Epithelial cell of proximal tubule (primary cell): ENCODE data around the gene CNR2. TPM values are rescaled to one million over a fixed set of nuclear protein-coding genes. Genes with fewer than 3 reads are reported as not detected.
"Not testable (repeated sequence)": the region's sequence is repeated elsewhere in the genome, so short reads cannot be mapped to it uniquely, and the experiment has no call there.

Experiments
- DNase-seq: peaks from one replicate; pipeline ENCODE4 v3.0.0-alpha.2; 2011; ENCODE audit warnings: low read depth
- H3K4me3 ChIP-seq: 2 replicates; pipeline ENCODE4 v1.5.1; 2011; ENCODE audit warnings: low read depth, mild to moderate bottlenecking, low read length
- CTCF ChIP-seq: conservative IDR thresholded peaks from 2 replicates; pipeline ENCODE4 v1.5.1; 2012; ENCODE audit warnings: low read depth, mild to moderate bottlenecking, low read length
- total RNA-seq: library from RNA; depleted of rRNA; stranded (reverse); fragments of >200 nt; gene quantifications from 2 replicates; pipeline ENCODE4 v1.2.3, GENCODE V29; 2015

Gene CNR2
- total RNA-seq, 1 donor from 2014 or later, result not detected

- DNase-seq, result no peak
- H3K4me3 ChIP-seq, result no peak overlapping the region
- no peak for TF ChIP-seq CTCF
Observed at GRCh38 chr1:23908453-23909341, 4.5 kb downstream of the CNR2 start.

GRCh38 chr1:23906731-23907130, 6.4 kb downstream of the CNR2 start:
- TF ChIP-seq CTCF, result no peak
- DNase-seq, result no peak
- no peak overlapping the region for H3K4me3 ChIP-seq

GRCh38 chr1:23905461-23906025, 7.6 kb downstream of the CNR2 start:
- no peak overlapping the region for H3K4me3 ChIP-seq
- TF ChIP-seq CTCF, result no peak
- no peak for DNase-seq

- TF ChIP-seq CTCF, result no peak
- DNase-seq, result no peak
- no peak overlapping the region for H3K4me3 ChIP-seq
Observed at GRCh38 chr1:23904748-23905357, 8.3 kb downstream of the CNR2 start.

GRCh38 chr1:23903754-23904153, 9.4 kb downstream of the CNR2 start:
- TF ChIP-seq CTCF, result no peak
- H3K4me3 ChIP-seq, result no peak overlapping the region
- no peak for DNase-seq

GRCh38 chr1:23902321-23903278, 10.6 kb downstream of the CNR2 start:
- H3K4me3 ChIP-seq, result peak overlapping the region; percentile 27
- no peak for DNase-seq
- TF ChIP-seq CTCF, result no peak

GRCh38 chr1:23900017-23900416, 13.1 kb downstream of the CNR2 start:
- not testable (repeated sequence) for DNase-seq, H3K4me3 ChIP-seq
